Activated T-cell treated with anti-CD3 and anti-CD28 coated beads, Interleukin-2, amount 50 U/mL, for 24 hours (primary cell): ENCODE data around the gene CCDC188.

ENCODE experiments used
- DNase-seq: peaks from one replicate; pipeline ENCODE4 v3.0.0-alpha.2; 2020
- H3K27ac Mint-ChIP-seq: 2 replicates; pipeline ENCODE4 v1.8.0; 2020; ENCODE audit warnings: mild to moderate bottlenecking, mixed read lengths
- H3K27me3 Mint-ChIP-seq: 2 replicates; pipeline ENCODE4 v1.8.0; 2020; ENCODE audit warnings: mixed read lengths
- H3K36me3 Mint-ChIP-seq: 2 replicates; pipeline ENCODE4 v1.8.0; 2020; ENCODE audit warnings: low read depth, mixed read lengths
- H3K4me1 Mint-ChIP-seq: 2 replicates; pipeline ENCODE4 v1.8.0; 2020; ENCODE audit warnings: low read depth, mixed read lengths
- H3K4me3 Mint-ChIP-seq: 2 replicates; pipeline ENCODE4 v1.8.0; 2020; ENCODE audit warnings: mild to moderate bottlenecking, moderate library complexity, mixed read lengths
- H3K9me3 Mint-ChIP-seq: 2 replicates; pipeline ENCODE4 v1.8.0; 2020; ENCODE audit warnings: mixed read lengths

CCDC188 gene

GRCh38 chr22:20140107-20140445 lies 10.8 kb downstream of the CCDC188 start:
- H3K27ac Mint-ChIP-seq: no peak overlapping the region
- peaks cover 25% of the 10 kb centered on the region for H3K36me3 Mint-ChIP-seq
- peaks cover 25% of the 10 kb centered on the region for H3K4me1 Mint-ChIP-seq
- H3K9me3 Mint-ChIP-seq: no peaks in the 10 kb centered on the region
- DNase-seq: no peak
- no peaks in the 10 kb centered on the region for H3K27me3 Mint-ChIP-seq
- no peak overlapping the region for H3K4me3 Mint-ChIP-seq

- no peak overlapping the region for H3K27ac Mint-ChIP-seq
- H3K4me1 Mint-ChIP-seq: peaks cover 28% of the 10 kb centered on the region
- no peaks in the 10 kb centered on the region for H3K27me3 Mint-ChIP-seq
- DNase-seq: no peak
- peaks cover 26% of the 10 kb centered on the region for H3K36me3 Mint-ChIP-seq
- no peak overlapping the region for H3K4me3 Mint-ChIP-seq
- no peaks in the 10 kb centered on the region for H3K9me3 Mint-ChIP-seq
These were observed 11.3 kb downstream of the CCDC188 start for GRCh38 chr22:20139391-20140106.

GRCh38 chr22:20138868-20139267 lies 12.0 kb downstream of the CCDC188 start:
- no peak for DNase-seq
- peaks cover 34% of the 10 kb centered on the region for H3K4me1 Mint-ChIP-seq
- H3K4me3 Mint-ChIP-seq: no peak overlapping the region
- no peaks in the 10 kb centered on the region for H3K27me3 Mint-ChIP-seq
- H3K27ac Mint-ChIP-seq: no peak overlapping the region
- no peaks in the 10 kb centered on the region for H3K9me3 Mint-ChIP-seq
- H3K36me3 Mint-ChIP-seq: peaks cover 21% of the 10 kb centered on the region

- DNase-seq: no peak
- Mint-ChIP-seq H3K27me3 (no peaks in the 10 kb centered on the region), H3K36me3 (peaks cover 19% of the 10 kb centered on the region), H3K4me1 (peaks cover 38% of the 10 kb centered on the region), H3K4me3 (no peak overlapping the region), H3K27ac (no peak overlapping the region), H3K9me3 (no peaks in the 10 kb centered on the region)
These were observed 12.5 kb downstream of the CCDC188 start for GRCh38 chr22:20138417-20138738.

- peaks cover 19% of the 10 kb centered on the region for H3K36me3 Mint-ChIP-seq
- H3K4me3 Mint-ChIP-seq: no peak overlapping the region
- H3K4me1 Mint-ChIP-seq: peaks cover 43% of the 10 kb centered on the region
- no peaks in the 10 kb centered on the region for H3K9me3 Mint-ChIP-seq
- no peaks in the 10 kb centered on the region for H3K27me3 Mint-ChIP-seq
- peak overlapping the region; percentile 44 for H3K27ac Mint-ChIP-seq
- no peak for DNase-seq
These were observed 13.0 kb downstream of the CCDC188 start for GRCh38 chr22:20137671-20138416.

- Mint-ChIP-seq H3K4me3 (no peak overlapping the region), H3K9me3 (no peaks in the 10 kb centered on the region), H3K4me1 (peaks cover 48% of the 10 kb centered on the region), H3K27ac (no peak overlapping the region), H3K27me3 (no peaks in the 10 kb centered on the region), H3K36me3 (peaks cover 23% of the 10 kb centered on the region)
- DNase-seq: no peak
These were observed 13.7 kb downstream of the CCDC188 start for GRCh38 chr22:20137113-20137512.

- DNase-seq: no peak
- H3K27me3 Mint-ChIP-seq: no peaks in the 10 kb centered on the region
- peaks cover 48% of the 10 kb centered on the region for H3K4me1 Mint-ChIP-seq
- H3K36me3 Mint-ChIP-seq: peaks cover 23% of the 10 kb centered on the region
- H3K4me3 Mint-ChIP-seq: no peak overlapping the region
- no peak overlapping the region for H3K27ac Mint-ChIP-seq
- H3K9me3 Mint-ChIP-seq: no peaks in the 10 kb centered on the region
These were observed 14.3 kb downstream of the CCDC188 start for GRCh38 chr22:20136603-20136873.

GRCh38 chr22:20135806-20136602 lies 14.9 kb downstream of the CCDC188 start:
- Mint-ChIP-seq H3K27ac (no peak overlapping the region), H3K36me3 (peaks cover 23% of the 10 kb centered on the region), H3K4me3 (no peak overlapping the region), H3K27me3 (no peaks in the 10 kb centered on the region), H3K4me1 (peaks cover 48% of the 10 kb centered on the region), H3K9me3 (no peaks in the 10 kb centered on the region)
- no peak for DNase-seq

GRCh38 chr22:20135265-20135664 lies 15.6 kb downstream of the CCDC188 start:
- Mint-ChIP-seq H3K4me3 (no peak overlapping the region), H3K4me1 (peaks cover 48% of the 10 kb centered on the region), H3K36me3 (peaks cover 21% of the 10 kb centered on the region), H3K27me3 (no peaks in the 10 kb centered on the region), H3K9me3 (no peaks in the 10 kb centered on the region), H3K27ac (no peak overlapping the region)
- DNase-seq: no peak

GRCh38 chr22:20133930-20134549 lies 16.8 kb downstream of the CCDC188 start:
- no peaks in the 10 kb centered on the region for H3K9me3 Mint-ChIP-seq
- no peaks in the 10 kb centered on the region for H3K27me3 Mint-ChIP-seq
- H3K36me3 Mint-ChIP-seq: peaks cover 11% of the 10 kb centered on the region
- peak overlapping the region; percentile 45 for H3K27ac Mint-ChIP-seq
- H3K4me3 Mint-ChIP-seq: peak overlapping the region; percentile 79
- DNase-seq: no peak
- peaks cover 58% of the 10 kb centered on the region for H3K4me1 Mint-ChIP-seq

- peaks cover 63% of the 10 kb centered on the region for H3K4me1 Mint-ChIP-seq
- H3K4me3 Mint-ChIP-seq: peak overlapping the region; percentile 79
- peaks cover 23% of the 10 kb centered on the region for H3K36me3 Mint-ChIP-seq
- peak overlapping the region; percentile 87 for H3K27ac Mint-ChIP-seq
- no peaks in the 10 kb centered on the region for H3K9me3 Mint-ChIP-seq
- no peak for DNase-seq
- H3K27me3 Mint-ChIP-seq: no peaks in the 10 kb centered on the region
These were observed 18.1 kb downstream of the CCDC188 start for GRCh38 chr22:20132686-20133246.

- peak overlapping the region; percentile 87 for H3K27ac Mint-ChIP-seq
These were observed 18.8 kb downstream of the CCDC188 start for GRCh38 chr22:20131859-20132685.

GRCh38 chr22:20131597-20131858 lies 19.3 kb downstream of the CCDC188 start, which contains the start of gene ZDHHC8:
Gene ZDHHC8, plus strand, starts transcription at chr22:20131804. Its CDS starts 144 bp downstream, at chr22:20131948.
- peak within 1 kb of the TSS; percentile 79 for H3K4me3 Mint-ChIP-seq
- peaks cover 35% of the 10 kb centered on the region for H3K36me3 Mint-ChIP-seq
- H3K27ac Mint-ChIP-seq: peak within 1 kb of the TSS; percentile 87
- H3K27me3 Mint-ChIP-seq: no peaks in the 10 kb centered on the region
- DNase-seq: peak; percentile 70
- no peaks in the 10 kb centered on the region for H3K9me3 Mint-ChIP-seq
- peaks cover 57% of the 10 kb centered on the region for H3K4me1 Mint-ChIP-seq

More at GRCh38 chr22:20131859-20132685, 18.8 kb downstream of the CCDC188 start:
- peak; percentile 60 for DNase-seq
- Mint-ChIP-seq H3K36me3 (peaks cover 30% of the 10 kb centered on the region), H3K27me3 (no peaks in the 10 kb centered on the region), H3K4me3 (peak overlapping the region; percentile 79), H3K4me1 (peaks cover 61% of the 10 kb centered on the region), H3K9me3 (no peaks in the 10 kb centered on the region)
